GM12878 (cell line): Measurements from ENCODE around the gene SOWAHC. TPM values are rescaled to one million over a fixed set of nuclear protein-coding genes. Genes with fewer than 3 reads are reported as not detected.

Source experiments
- ATF2 ChIP-seq: IDR thresholded peaks from 2 replicates; pipeline ENCODE4 v1.6.1; 2012; ENCODE audit warnings: low read length, inconsistent platforms
- CREB1 ChIP-seq: IDR thresholded peaks from 2 replicates; pipeline ENCODE4 v1.6.1; 2012; ENCODE audit warnings: low read depth, mild to moderate bottlenecking, inconsistent platforms
- EED ChIP-seq: sonication (generic); IDR thresholded peaks from 2 replicates; pipeline ENCODE4 v1.6.1; 2016; ENCODE audit warnings: antibody characterized with exemption, low read depth
- EGR1 ChIP-seq, 2 experiments: IDR thresholded peaks; 1 replicate in 1 of 2; 2 replicates in 1 of 2; pipeline ENCODE4 v1.6.1; 2011 to 2012; ENCODE audit warnings: low read depth in 2 of 2, low read length in 2 of 2, borderline replicate concordance in 1 of 2, mild to moderate bottlenecking in 1 of 2, moderate library complexity in 1 of 2
- EP300 ChIP-seq, 2 experiments: fragments of 150-350 bp in 1 of 2; IDR thresholded peaks; 2 replicates each; pipeline ENCODE4 v1.6.1; 2011 to 2012; ENCODE audit warnings: low read depth in 2 of 2, low read length in 2 of 2, borderline replicate concordance in 1 of 2, improper control_type of control experiment in 1 of 2, inconsistent platforms in 1 of 2; ENCODE audit not compliant: control insufficient read depth in 1 of 2
- ESRRA ChIP-seq: IDR thresholded peaks from 2 replicates; pipeline ENCODE4 v1.6.1; 2012; ENCODE audit warnings: mild to moderate bottlenecking, low read length, improper control_type of control experiment
- ETV6 ChIP-seq, 2 experiments: fragments of 450-650 bp in 1 of 2; IDR thresholded peaks in 1 of 2; conservative IDR thresholded peaks in 1 of 2; 2 replicates each; pipeline ENCODE4 v1.6.1; 2014; ENCODE audit warnings: antibody characterized with exemption in 1 of 2, borderline replicate concordance in 1 of 2, low read depth in 1 of 2, mild to moderate bottlenecking in 1 of 2, moderate library complexity in 1 of 2
- FOXM1 ChIP-seq: IDR thresholded peaks from 2 replicates; pipeline ENCODE4 v1.6.1; 2012; ENCODE audit warnings: low read depth, mild to moderate bottlenecking, inconsistent platforms, low read length, moderate library complexity
- GATAD2B ChIP-seq: fragments of 450-650 bp; conservative IDR thresholded peaks from 2 replicates; pipeline ENCODE4 v1.6.1; 2017; ENCODE audit warnings: low read depth, mild to moderate bottlenecking, moderate library complexity
- IKZF1 ChIP-seq: fragments of 450-650 bp; conservative IDR thresholded peaks from 2 replicates; pipeline ENCODE4 v1.6.1; 2017; ENCODE audit warnings: antibody characterized with exemption, mild to moderate bottlenecking
- IKZF2 ChIP-seq, 2 experiments: fragments of 450-650 bp; IDR thresholded peaks; 2 replicates each; pipeline ENCODE4 v1.6.1; 2017; ENCODE audit warnings: mild to moderate bottlenecking in 2 of 2, moderate library complexity in 2 of 2
- IRF4 ChIP-seq: IDR thresholded peaks from 2 replicates; pipeline ENCODE4 v1.6.1; 2011; ENCODE audit warnings: low read depth, low read length
- JUNB ChIP-seq: IDR thresholded peaks from 2 replicates; pipeline ENCODE4 v1.6.1; 2016; ENCODE audit warnings: antibody characterized with exemption, mild to moderate bottlenecking
- MTA3 ChIP-seq: IDR thresholded peaks from 2 replicates; pipeline ENCODE4 v1.6.1; 2012; ENCODE audit warnings: low read length, inconsistent platforms, borderline replicate concordance
- MYC ChIP-seq: IDR thresholded peaks from 2 replicates; pipeline ENCODE4 v1.6.1; 2011; ENCODE audit warnings: mild to moderate bottlenecking, low read length, moderate library complexity, inconsistent platforms; ENCODE audit not compliant: insufficient read depth, insufficient replicate concordance, insufficient read length, severe bottlenecking
- NFIC ChIP-seq: IDR thresholded peaks from 2 replicates; pipeline ENCODE4 v1.6.1; 2012; ENCODE audit warnings: low read depth, mild to moderate bottlenecking, inconsistent platforms, low read length, moderate library complexity
- SMC3 ChIP-seq: IDR thresholded peaks from 2 replicates; pipeline ENCODE4 v1.6.1; 2011; ENCODE audit warnings: low read length, improper control_type of control experiment, borderline replicate concordance
- SPI1 ChIP-seq: IDR thresholded peaks from 2 replicates; pipeline ENCODE4 v1.6.1; 2011; ENCODE audit warnings: low read depth, mild to moderate bottlenecking, low read length, moderate library complexity, borderline replicate concordance; ENCODE audit not compliant: insufficient read depth
- SREBF2 ChIP-seq: IDR thresholded peaks from 2 replicates; pipeline ENCODE4 v1.6.1; 2012; ENCODE audit warnings: mild to moderate bottlenecking, low read length
- TBL1XR1 ChIP-seq: IDR thresholded peaks from 2 replicates; pipeline ENCODE4 v1.6.1; 2012; ENCODE audit warnings: low read depth, low read length, improper control_type of control experiment
- TCF12 ChIP-seq: IDR thresholded peaks from 2 replicates; pipeline ENCODE4 v1.6.1; 2011; ENCODE audit warnings: low read depth, mild to moderate bottlenecking, low read length
- TCF7 ChIP-seq: IDR thresholded peaks from 2 replicates; pipeline ENCODE4 v1.6.1; 2014; ENCODE audit warnings: antibody characterized with exemption, borderline replicate concordance
- ZBTB4 ChIP-seq: fragments of 450-650 bp; formaldehyde crosslinking; IDR thresholded peaks from 2 replicates; pipeline ENCODE4 v1.4.0; 2022; ENCODE audit warnings: mild to moderate bottlenecking, moderate library complexity
- polyA plus RNA-seq, 11 experiments: library from polyadenylated mRNA; depleted of rRNA in 4 of 11; unstranded in 6 of 11; stranded (reverse) in 5 of 11; fragments of >200 nt; fragmentation: Nextera tagmentation in 4 of 11; fragmentation: Illumina TruSeq in 1 of 11; extraction: Ambion mirVana in 4 of 11; extraction: Trizol in 1 of 11; gene quantifications; 1 replicate in 1 of 11; 2 replicates in 10 of 11; pipeline versions ENCODE4 v1.2.1 to v1.2.3, GENCODE V29; 2011 to 2016; ENCODE audit warnings: inconsistent platforms in 2 of 11, missing spikeins in 2 of 11, low read depth in 1 of 11
- total RNA-seq, 4 experiments: library from RNA; depleted of rRNA in 3 of 4; stranded (reverse); fragments of >200 nt in 3 of 4; fragmentation: Illumina TruSeq in 1 of 4; extraction: Trizol in 1 of 4; gene quantifications; 2 replicates each; pipeline versions ENCODE4 v1.2.1 to v1.2.3, GENCODE V29; 2013 to 2021

Gene SOWAHC
- total and polyA plus RNA-seq, 10 of the 15 experiments (the other 5 are each of a cell fraction or from before 2014, with no cell fraction given) = 0.48 to 2.6 (median 1.8) TPM

DNA sequence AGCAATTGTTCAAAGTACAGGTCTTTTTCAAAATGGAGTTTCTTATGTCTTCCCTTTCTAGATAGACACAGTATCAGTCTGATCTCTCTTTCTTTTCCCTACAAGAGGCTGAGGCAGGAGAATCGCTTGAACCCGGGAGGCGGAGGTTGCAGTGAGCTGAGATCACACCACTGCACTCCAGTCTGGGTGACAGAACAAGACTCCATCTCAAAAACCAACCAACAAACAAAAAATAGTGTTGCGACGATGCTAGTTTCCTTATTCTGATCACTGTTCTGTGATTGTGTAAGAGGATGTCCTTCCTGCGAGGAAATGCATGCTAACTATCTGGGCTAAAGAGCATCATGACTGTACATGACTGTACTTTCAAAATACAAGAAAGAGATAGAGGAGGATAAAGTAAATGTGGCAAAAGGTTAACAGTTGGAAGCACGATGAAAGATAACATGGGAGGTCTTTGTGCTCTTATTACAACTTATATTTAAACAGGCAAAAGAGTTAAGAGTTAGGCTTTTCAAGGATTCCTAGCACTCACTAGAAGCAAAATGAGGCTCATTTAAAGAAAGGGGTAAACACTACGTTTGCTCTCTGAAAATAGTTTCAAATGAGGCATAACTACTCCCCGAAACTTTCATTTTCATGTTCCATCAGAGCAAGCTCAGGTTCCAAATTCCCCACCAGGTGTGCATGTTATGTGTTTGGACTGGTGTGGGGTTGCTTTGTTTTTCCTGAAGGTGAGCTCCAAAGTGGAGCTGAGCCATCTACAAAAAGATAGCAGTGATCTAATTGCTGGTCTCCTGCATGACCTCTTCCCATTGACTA, 23.8 kb downstream of the SOWAHC start (continued):
- TF ChIP-seq TBL1XR1 (peak; percentile 41; the same call in 1 of the 2 replicates), SPI1 (no peak), EED (peak; percentile 86), CREB1 (peak; percentile 33; the same call in 1 of the 2 replicates), TCF7 (peak; percentile 31; the same call in 1 of the 2 replicates), IKZF2 (IDR thresholded peaks at IDR 0.05) (peak; percentile 42 to 55; a peak in 3 of 4 replicates), ATF2 (peak; percentile 50; the same call in 1 of the 2 replicates), IKZF1 (peak; percentile 43; the same call in 1 of the 2 replicates), ZBTB4 (CRISPR knock-in tag) (peak; percentile 87), SREBF2 (no peak), JUNB (peak; percentile 68), SMC3 (no peak), TCF12 (peak; percentile 71), EP300 (IDR thresholded peaks at IDR 0.05; ENCODE audit: borderline replicate concordance in 1 of 2, control insufficient read depth in 1 of 2, low read depth in 2 of 2, low read length in 2 of 2) (peak; percentile 39 to 55; a peak in 2 of 4 replicates), NFIC (peak; percentile 73), MYC (no peak), FOXM1 (peak; percentile 70; the same call in 1 of the 2 replicates), GATAD2B (no peak), MTA3 (peak; percentile 70), ESRRA (no peak), ETV6 (conservative IDR thresholded peaks at IDR 0.05 in 1 of 2, IDR thresholded peaks at IDR 0.05 in 1 of 2; ENCODE audit: borderline replicate concordance in 1 of 2, low read depth in 1 of 2) (peak in 1 of 2 experiments; percentile 52; a peak in 2 of 4 replicates), IRF4 (peak; percentile 8; the same call in 1 of the 2 replicates), EGR1 (IDR thresholded peaks at IDR 0.05; ENCODE audit: borderline replicate concordance in 1 of 2, low read depth in 2 of 2, low read length in 2 of 2) (no peak)
